HepG2 (cell line): ENCODE results near the gene ARHGDIA. TPM values are rescaled to one million over a fixed set of nuclear protein-coding genes. Genes with fewer than 3 reads are reported as not detected.

Experiments used
- ASH2L ChIP-seq: fragments of 300-600, 200-600 bp; sonication (generic); IDR thresholded peaks from 2 replicates; pipeline ENCODE4 v1.7.0; 2017; ENCODE audit warnings: low read depth, mild to moderate bottlenecking, moderate library complexity, mixed read lengths, low read length; ENCODE audit not compliant: insufficient read length
- ATRX ChIP-seq: sonication (generic); formaldehyde crosslinking; IDR thresholded peaks from 2 replicates; pipeline ENCODE4 v1.4.0; 2020; ENCODE audit warnings: missing genetic modification reagents, borderline replicate concordance
- CREM ChIP-seq, 2 experiments: sonication (generic) in 1 of 2; formaldehyde crosslinking in 1 of 2; IDR thresholded peaks; 2 replicates each; pipeline versions ENCODE4 v1.4.0 to v1.6.1; 2016 to 2020; ENCODE audit warnings: antibody characterized with exemption in 1 of 2, mild to moderate bottlenecking in 1 of 2, missing genetic modification reagents in 1 of 2
- FOXM1 ChIP-seq: sonication (generic); formaldehyde crosslinking; IDR thresholded peaks from 2 replicates; pipeline ENCODE4 v1.5.0; 2020; ENCODE audit warnings: missing genetic modification reagents
- FOXP1 ChIP-seq, 2 experiments: fragments of 450-650 bp in 1 of 2; IDR thresholded peaks; 2 replicates each; pipeline ENCODE4 v1.6.1; 2017 to 2018; ENCODE audit warnings: antibody characterized with exemption in 1 of 2
- JUN ChIP-seq: sonication (generic); formaldehyde crosslinking; IDR thresholded peaks from 2 replicates; pipeline ENCODE4 v1.4.0; 2020; ENCODE audit warnings: mild to moderate bottlenecking, missing genetic modification reagents
- MBNL3 ChIP-seq: fragments of 250-450 bp; sonication (Bioruptor Pico); conservative IDR thresholded peaks from 2 replicates; pipeline ENCODE4 v1.8.0; 2022; ENCODE audit warnings: mild to moderate bottlenecking, inconsistent platforms
- MLLT10 ChIP-seq: sonication (generic); formaldehyde crosslinking; IDR thresholded peaks from 2 replicates; pipeline ENCODE4 v1.4.0; 2020; ENCODE audit warnings: missing genetic modification reagents
- NFYB ChIP-seq: sonication (generic); formaldehyde crosslinking; IDR thresholded peaks from 2 replicates; pipeline ENCODE4 v1.4.0; 2020; ENCODE audit warnings: missing genetic modification reagents
- NR2C2 ChIP-seq: sonication (generic); formaldehyde crosslinking; IDR thresholded peaks from 2 replicates; pipeline ENCODE4 v1.4.0; 2020; ENCODE audit warnings: missing genetic modification reagents, mild to moderate bottlenecking, moderate library complexity, borderline replicate concordance
- ONECUT2 ChIP-seq: sonication (generic); formaldehyde crosslinking; IDR thresholded peaks from 2 replicates; pipeline ENCODE4 v1.4.0; 2020; ENCODE audit warnings: missing genetic modification reagents
- PAX8 ChIP-seq: sonication (generic); formaldehyde crosslinking; IDR thresholded peaks from 2 replicates; pipeline ENCODE4 v1.8.0; 2022; ENCODE audit warnings: mild to moderate bottlenecking, missing genetic modification reagents, borderline replicate concordance
- RORA ChIP-seq: sonication (generic); formaldehyde crosslinking; IDR thresholded peaks from 2 replicates; pipeline ENCODE4 v1.5.0; 2020; ENCODE audit warnings: mild to moderate bottlenecking, missing genetic modification reagents, moderate library complexity
- THYN1 ChIP-seq: sonication (generic); formaldehyde crosslinking; IDR thresholded peaks from 2 replicates; pipeline ENCODE4 v1.8.1; 2023; ENCODE audit warnings: low read depth, mild to moderate bottlenecking, moderate library complexity, missing genetic modification reagents, borderline replicate concordance
- TOPORS ChIP-seq: sonication (generic); formaldehyde crosslinking; IDR thresholded peaks from 2 replicates; pipeline ENCODE4 v1.8.0; 2023; ENCODE audit warnings: mild to moderate bottlenecking, missing genetic modification reagents
- ZC3H13 ChIP-seq: sonication (generic); formaldehyde crosslinking; IDR thresholded peaks from 2 replicates; pipeline ENCODE4 v1.8.1; 2023; ENCODE audit warnings: mild to moderate bottlenecking, missing genetic modification reagents, moderate library complexity
- ZC3H4 ChIP-seq: sonication (generic); formaldehyde crosslinking; IDR thresholded peaks from 2 replicates; pipeline ENCODE4 v1.4.0; 2020; ENCODE audit warnings: missing genetic modification reagents, borderline replicate concordance
- ZFP36 ChIP-seq: fragments of 150-350 bp; IDR thresholded peaks from 2 replicates; pipeline ENCODE4 v1.6.1; 2018; ENCODE audit warnings: borderline replicate concordance, low read length, low read depth; ENCODE audit not compliant: partially characterized antibody
- ZNF3 ChIP-seq: IDR thresholded peaks from 2 replicates; pipeline ENCODE4 v1.7.0; 2017; ENCODE audit warnings: inconsistent platforms
- ZNF33A ChIP-seq: sonication (generic); formaldehyde crosslinking; IDR thresholded peaks from 2 replicates; pipeline ENCODE4 v1.5.1; 2020; ENCODE audit warnings: missing genetic modification reagents, mild to moderate bottlenecking, moderate library complexity, borderline replicate concordance
- ZNF33B ChIP-seq: sonication (generic); formaldehyde crosslinking; IDR thresholded peaks from 2 replicates; pipeline ENCODE4 v1.5.1; 2020; ENCODE audit warnings: mild to moderate bottlenecking, missing genetic modification reagents
- ZNF577 ChIP-seq: sonication (generic); formaldehyde crosslinking; IDR thresholded peaks from 2 replicates; pipeline ENCODE4 v1.4.0; 2020; ENCODE audit warnings: mild to moderate bottlenecking, low read depth, missing genetic modification reagents, borderline replicate concordance
- ZNF670 ChIP-seq: sonication (generic); formaldehyde crosslinking; IDR thresholded peaks from 2 replicates; pipeline ENCODE4 v1.8.0; 2022; ENCODE audit warnings: mild to moderate bottlenecking, missing genetic modification reagents, borderline replicate concordance
- ZNF737 ChIP-seq: sonication (generic); formaldehyde crosslinking; IDR thresholded peaks from 2 replicates; pipeline ENCODE4 v1.5.0; 2020; ENCODE audit warnings: missing genetic modification reagents, mild to moderate bottlenecking, borderline replicate concordance
- ZNF749 ChIP-seq: sonication (generic); formaldehyde crosslinking; IDR thresholded peaks from 2 replicates; pipeline ENCODE4 v1.8.0; 2022; ENCODE audit warnings: mild to moderate bottlenecking, missing genetic modification reagents, moderate library complexity, borderline replicate concordance
- ZNF776 ChIP-seq: sonication (generic); formaldehyde crosslinking; IDR thresholded peaks from 2 replicates; pipeline ENCODE4 v1.4.0; 2020; ENCODE audit warnings: mild to moderate bottlenecking, missing genetic modification reagents
- ZSCAN20 ChIP-seq: sonication (generic); formaldehyde crosslinking; IDR thresholded peaks from 2 replicates; pipeline ENCODE4 v1.4.0; 2020; ENCODE audit warnings: missing genetic modification reagents, mild to moderate bottlenecking, borderline replicate concordance
- polyA plus RNA-seq, 8 experiments: library from polyadenylated mRNA; depleted of rRNA in 3 of 8; stranded (reverse) in 7 of 8; unstranded in 1 of 8; fragments of >200 nt; fragmentation: Illumina TruSeq in 4 of 8; extraction: Trizol in 4 of 8; gene quantifications; 2 replicates each; pipeline versions ENCODE4 v1.2.1 to v1.2.3, GENCODE V29; 2011 to 2016; ENCODE audit warnings: low read depth in 4 of 8, missing spikeins in 1 of 8, mixed read lengths in 1 of 8; ENCODE audit not compliant: insufficient read depth in 1 of 8
- total RNA-seq, 5 experiments: library from RNA; depleted of rRNA; stranded (reverse); fragments of >200 nt; fragmentation: Illumina TruSeq; extraction: Trizol; gene quantifications; 2 replicates each; pipeline ENCODE4 v1.2.3, GENCODE V29; 2016; ENCODE audit warnings: low read depth in 1 of 5
- TF ChIP-seq, protein P1 (sequence below): fragments of 450-650 bp; IDR thresholded peaks from 2 replicates; pipeline ENCODE4 v1.6.1; 2016

The ARHGDIA gene
- total and polyA plus RNA-seq, 2 of the 13 experiments (the other 11 are each of a cell fraction or from before 2014, with no cell fraction given), result 40.0 to 64.0 TPM

DNA sequence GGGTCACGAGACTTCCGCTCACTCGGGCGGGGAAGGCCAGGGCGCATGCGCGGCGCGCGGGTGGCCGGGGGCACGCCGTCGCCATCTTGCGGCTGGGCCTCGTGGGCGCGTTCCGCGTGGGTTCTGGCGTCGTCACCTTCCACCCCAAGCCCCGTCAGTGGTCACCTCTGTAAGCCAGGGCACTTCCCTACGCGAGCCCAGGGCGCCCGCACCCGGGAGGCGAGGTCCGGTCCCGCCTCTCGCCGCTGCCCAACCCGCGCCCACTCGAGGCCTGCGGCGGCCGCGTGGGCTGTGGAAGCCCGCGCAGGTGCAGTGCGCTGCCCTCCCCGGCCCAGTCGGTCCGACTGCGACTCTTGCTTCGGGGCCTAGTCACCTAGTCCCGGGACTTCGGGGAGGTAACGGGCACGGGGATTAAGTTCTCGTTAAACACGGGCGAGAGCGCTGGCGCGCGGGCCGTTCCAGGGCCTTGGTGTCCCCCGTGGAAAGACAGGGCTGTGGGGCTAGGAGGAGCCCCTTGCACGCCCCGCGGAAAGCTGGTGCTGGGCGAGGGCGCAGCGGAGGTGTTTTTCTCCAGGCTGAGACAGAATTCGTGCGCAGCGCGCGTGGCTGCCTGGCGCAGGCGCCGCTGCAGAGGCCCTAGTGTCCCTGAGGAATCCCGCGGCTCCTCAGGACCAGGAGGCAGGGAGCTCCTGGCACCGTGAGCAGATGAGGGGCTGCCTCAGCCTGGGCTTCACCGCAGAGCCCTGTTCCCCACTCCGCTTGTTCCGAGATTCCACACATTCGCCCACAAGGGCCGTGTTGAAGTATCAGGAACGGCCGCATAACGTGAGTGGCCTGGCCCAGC, 472 bp upstream of the ARHGDIA start (continued):
- TF ChIP-seq ZNF749 (peak; percentile 99), ATRX (CRISPR knock-in tag) (no peak), ZNF33B (CRISPR knock-in tag) (peak; percentile 86; the same call in 1 of the 2 replicates), ZNF776 (CRISPR knock-in tag) (peak; percentile 100), ZC3H13 (CRISPR knock-in tag) (peak; percentile 98), THYN1 (no peak), ZC3H4 (peak; percentile 57; the same call in 1 of the 2 replicates), ZSCAN20 (CRISPR knock-in tag) (peak; percentile 89), PAX8 (CRISPR knock-in tag) (peak; percentile 95; the same call in 1 of the 2 replicates), NFYB (no peak; the same call in 1 of the 2 replicates), RORA (CRISPR knock-in tag) (no peak), TOPORS (peak; percentile 92; the same call in 1 of the 2 replicates), NR2C2 (CRISPR knock-in tag) (peak; percentile 95), FOXM1 (CRISPR knock-in tag) (no peak; the same call in 1 of the 2 replicates), FOXP1 (IDR thresholded peaks at IDR 0.05) (no peak), FOXP1 (CRISPR knock-in tag; IDR thresholded peaks at IDR 0.05) (no peak), ONECUT2 (CRISPR knock-in tag) (no peak), ZFP36 (no peak), ZNF577 (CRISPR knock-in tag) (no peak), ZNF737 (CRISPR knock-in tag) (no peak; the same call in none of the 2 replicates), ZNF670 (CRISPR knock-in tag) (peak; percentile 94; the same call in 1 of the 2 replicates), ZNF33A (CRISPR knock-in tag) (no peak), CREM (IDR thresholded peaks at IDR 0.05) (no peak), CREM (CRISPR knock-in tag; IDR thresholded peaks at IDR 0.05) (no peak), JUN (CRISPR knock-in tag) (peak; percentile 84; the same call in 1 of the 2 replicates), MBNL3 (CRISPR knock-in tag) (no peak; the same call in 1 of the 2 replicates), MLLT10 (CRISPR knock-in tag) (0 out of 2 replicates have a peak, but pooled peaks have one; percentile 47), ASH2L (peak; percentile 75), ZNF3 (no peak)
- TF ChIP-seq, protein P1, sequence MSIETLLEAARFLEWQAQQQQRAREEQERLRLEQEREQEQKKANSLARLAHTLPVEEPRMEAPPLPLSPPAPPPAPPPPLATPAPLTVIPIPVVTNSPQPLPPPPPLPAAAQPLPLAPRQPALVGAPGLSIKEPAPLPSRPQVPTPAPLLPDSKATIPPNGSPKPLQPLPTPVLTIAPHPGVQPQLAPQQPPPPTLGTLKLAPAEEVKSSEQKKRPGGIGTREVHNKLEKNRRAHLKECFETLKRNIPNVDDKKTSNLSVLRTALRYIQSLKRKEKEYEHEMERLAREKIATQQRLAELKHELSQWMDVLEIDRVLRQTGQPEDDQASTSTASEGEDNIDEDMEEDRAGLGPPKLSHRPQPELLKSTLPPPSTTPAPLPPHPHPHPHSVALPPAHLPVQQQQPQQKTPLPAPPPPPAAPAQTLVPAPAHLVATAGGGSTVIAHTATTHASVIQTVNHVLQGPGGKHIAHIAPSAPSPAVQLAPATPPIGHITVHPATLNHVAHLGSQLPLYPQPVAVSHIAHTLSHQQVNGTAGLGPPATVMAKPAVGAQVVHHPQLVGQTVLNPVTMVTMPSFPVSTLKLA, result peak; percentile 60; the same call in 1 of the 2 replicates
